GM12872 (cell line): ENCODE results near the gene AGBL1.

ENCODE experiments used
- CTCF ChIP-seq: IDR thresholded peaks from 3 replicates; pipeline ENCODE4 v1.5.1; 2011; ENCODE audit warnings: low read depth, mild to moderate bottlenecking, low read length, moderate library complexity; ENCODE audit not compliant: insufficient read depth

The AGBL1 gene

GRCh38 chr15:86964271-86964670 is 884.6 kb downstream of the AGBL1 start:
- TF ChIP-seq CTCF = no peak

- TF ChIP-seq CTCF = no peak
These were observed 888.6 kb downstream of the AGBL1 start for GRCh38 chr15:86968244-86968643.

GRCh38 chr15:86969364-86969763 is 889.7 kb downstream of the AGBL1 start:
- no peak for TF ChIP-seq CTCF

GRCh38 chr15:86973284-86973844 is 893.7 kb downstream of the AGBL1 start:
- no peak for TF ChIP-seq CTCF

- TF ChIP-seq CTCF = no peak
These were observed 908.4 kb downstream of the AGBL1 start for GRCh38 chr15:86988033-86988432.

- TF ChIP-seq CTCF = no peak
These were observed 942.1 kb downstream of the AGBL1 start for GRCh38 chr15:87021751-87022150.

- no peak for TF ChIP-seq CTCF
These were observed 952.0 kb downstream of the AGBL1 start for GRCh38 chr15:87031540-87032230.
